Thyroid gland (tissue), 4 donors: Measurements from ENCODE around the gene DAPP1.

ENCODE experiments used
- CTCF ChIP-seq, 6 experiments: fragments of 200-600 bp in 3 of 6; fragments of 450-650 bp in 3 of 6; sonication (generic) in 3 of 6; IDR thresholded peaks; one replicate each; pipeline ENCODE4 v1.5.1; 2016 to 2019; ENCODE audit warnings: antibody characterized with exemption in 6 of 6, mild to moderate bottlenecking in 2 of 6, inconsistent platforms in 1 of 6, moderate library complexity in 1 of 6
- POLR2A ChIP-seq, 2 donors: fragments of 450-650 bp; IDR thresholded peaks; one replicate each; pipeline ENCODE4 v1.6.1; 2017; ENCODE audit warnings: antibody characterized with exemption in 2 of 2, mild to moderate bottlenecking in 2 of 2, moderate library complexity in 1 of 2

GRCh38 chr4:99894161-99894997 is 77.8 kb downstream of the DAPP1 start, which contains the start of gene LAMTOR3:
- TF ChIP-seq CTCF (IDR thresholded peaks at IDR 0.05), result no peak
- TF ChIP-seq POLR2A (IDR thresholded peaks at IDR 0.05), result peak in 1 of 2 donors; percentile 48
